RWPE2 (cell line): ENCODE measurements around the gene DNMBP.

ENCODE experiments used
- ATAC-seq: fragments of 200-7000 bp; cut with Tn5 transposase; 3 replicates; pipeline ENCODE4 v1.9.1; 2021; ENCODE audit warnings: low read depth
- DNase-seq: peaks from one replicate; pipeline ENCODE4 v3.0.0-alpha.2; 2020; ENCODE audit warnings: low spot score
- H3K27ac ChIP-seq: fragments of 450-650 bp; 2 replicates; pipeline ENCODE4 v1.5.1; 2017; ENCODE audit warnings: mild to moderate bottlenecking; ENCODE audit not compliant: poor library complexity, severe bottlenecking
- H3K27me3 ChIP-seq: fragments of 250-450 bp; sonication (Bioruptor Pico); 2 replicates; pipeline ENCODE4 v1.5.1; 2021; ENCODE audit warnings: mild to moderate bottlenecking, moderate library complexity; ENCODE audit not compliant: insufficient read depth, poor library complexity, severe bottlenecking
- H3K36me3 ChIP-seq: fragments of 250-450 bp; sonication (Bioruptor Pico); 2 replicates; pipeline ENCODE4 v1.5.1; 2020; ENCODE audit warnings: low read depth, mild to moderate bottlenecking, moderate library complexity
- H3K4me1 ChIP-seq: fragments of 250-450 bp; sonication (Bioruptor Pico); 2 replicates; pipeline ENCODE4 v1.5.1; 2021; ENCODE audit warnings: mild to moderate bottlenecking, moderate library complexity; ENCODE audit not compliant: insufficient read depth, poor library complexity, severe bottlenecking
- H3K4me3 ChIP-seq: fragments of 250-450 bp; sonication (Bioruptor Pico); 2 replicates; pipeline ENCODE4 v1.5.1; 2021; ENCODE audit warnings: mild to moderate bottlenecking, moderate library complexity; ENCODE audit not compliant: severe bottlenecking
- H3K9me3 ChIP-seq: fragments of 250-450 bp; sonication (Bioruptor Pico); 2 replicates; pipeline ENCODE4 v1.5.1; 2021; ENCODE audit warnings: mild to moderate bottlenecking, moderate library complexity; ENCODE audit not compliant: severe bottlenecking
- TF ChIP-seq, protein P1 (sequence below): fragments of 450-650 bp; IDR thresholded peaks from one replicate; pipeline ENCODE4 v1.5.1; 2017; ENCODE audit warnings: mild to moderate bottlenecking, moderate library complexity; ENCODE audit not compliant: poor library complexity, severe bottlenecking

DNMBP gene

DNA sequence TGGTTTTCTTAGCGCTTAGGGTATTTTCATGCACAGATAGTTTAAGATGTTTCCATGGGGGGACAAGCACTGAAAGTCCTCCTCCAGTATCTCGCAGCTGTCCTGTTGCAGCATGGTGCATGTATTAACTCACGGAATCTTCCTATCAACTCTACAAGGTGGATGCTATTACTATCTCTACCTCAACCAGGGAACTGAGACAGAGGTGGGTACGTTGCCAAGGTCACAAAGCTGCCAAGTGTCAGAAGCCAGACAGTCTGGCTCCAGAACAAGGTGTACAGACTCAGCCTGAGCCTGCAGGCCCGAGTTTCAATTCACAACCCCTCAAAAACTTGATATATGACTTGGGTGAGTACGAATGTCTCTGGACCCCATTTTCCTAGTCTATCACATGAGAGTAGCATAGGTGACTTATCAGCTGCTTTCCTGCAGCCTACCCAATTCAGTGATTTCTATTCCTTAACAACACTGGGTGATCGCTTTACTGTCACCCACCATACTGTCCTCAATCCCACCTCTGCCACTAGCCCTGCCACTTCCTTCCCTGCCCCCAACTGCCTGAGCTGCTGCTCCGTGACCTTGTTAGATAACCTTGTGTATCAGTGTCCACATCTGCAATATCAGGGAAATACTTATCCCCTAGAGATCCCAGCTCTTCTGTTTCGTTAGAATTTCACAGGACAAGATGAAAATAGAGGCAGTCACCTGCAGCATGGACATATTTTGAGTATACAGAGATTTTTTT lies 135.2 kb downstream of the DNMBP start:
- DNase-seq, result no peak
- H3K9me3 ChIP-seq, result no peaks in the 10 kb centered on the region
- TF ChIP-seq, protein P1, sequence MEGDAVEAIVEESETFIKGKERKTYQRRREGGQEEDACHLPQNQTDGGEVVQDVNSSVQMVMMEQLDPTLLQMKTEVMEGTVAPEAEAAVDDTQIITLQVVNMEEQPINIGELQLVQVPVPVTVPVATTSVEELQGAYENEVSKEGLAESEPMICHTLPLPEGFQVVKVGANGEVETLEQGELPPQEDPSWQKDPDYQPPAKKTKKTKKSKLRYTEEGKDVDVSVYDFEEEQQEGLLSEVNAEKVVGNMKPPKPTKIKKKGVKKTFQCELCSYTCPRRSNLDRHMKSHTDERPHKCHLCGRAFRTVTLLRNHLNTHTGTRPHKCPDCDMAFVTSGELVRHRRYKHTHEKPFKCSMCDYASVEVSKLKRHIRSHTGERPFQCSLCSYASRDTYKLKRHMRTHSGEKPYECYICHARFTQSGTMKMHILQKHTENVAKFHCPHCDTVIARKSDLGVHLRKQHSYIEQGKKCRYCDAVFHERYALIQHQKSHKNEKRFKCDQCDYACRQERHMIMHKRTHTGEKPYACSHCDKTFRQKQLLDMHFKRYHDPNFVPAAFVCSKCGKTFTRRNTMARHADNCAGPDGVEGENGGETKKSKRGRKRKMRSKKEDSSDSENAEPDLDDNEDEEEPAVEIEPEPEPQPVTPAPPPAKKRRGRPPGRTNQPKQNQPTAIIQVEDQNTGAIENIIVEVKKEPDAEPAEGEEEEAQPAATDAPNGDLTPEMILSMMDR, result no peak
- no peak overlapping the region for H3K4me3 ChIP-seq
- H3K4me1 ChIP-seq, result no peaks in the 10 kb centered on the region
- H3K36me3 ChIP-seq, result peaks cover 38% of the 10 kb centered on the region
- H3K27ac ChIP-seq, result no peak overlapping the region
- no peaks in the 10 kb centered on the region for H3K27me3 ChIP-seq
- no peak for ATAC-seq

DNA sequence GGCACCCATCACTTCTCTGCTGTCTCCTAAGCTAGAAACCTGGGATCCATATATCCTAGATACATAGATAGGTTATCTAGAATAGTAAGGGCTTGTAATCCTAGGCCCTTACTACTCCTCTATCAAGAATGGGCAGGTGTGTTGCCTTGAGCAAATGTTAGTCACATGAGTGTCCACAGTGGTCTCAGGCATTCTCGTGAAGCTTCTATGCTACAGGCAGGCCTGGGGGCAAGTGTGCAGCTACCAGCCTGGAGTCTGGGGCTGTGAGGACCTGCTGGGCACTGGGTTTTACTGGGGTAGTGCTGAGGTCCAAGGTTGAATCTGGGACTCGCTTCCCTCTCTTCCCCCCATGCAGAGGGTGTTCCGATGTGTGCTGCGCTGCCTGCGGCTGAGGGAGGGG lies 135.9 kb downstream of the DNMBP start:
- ATAC-seq (0 out of 3 replicates have a peak, but pooled peaks have one; percentile 11), DNase-seq (no peak)
- Histone ChIP-seq H3K4me1 (no peaks in the 10 kb centered on the region), H3K27me3 (no peaks in the 10 kb centered on the region), H3K27ac (no peak overlapping the region), H3K36me3 (peaks cover 33% of the 10 kb centered on the region), H3K9me3 (no peaks in the 10 kb centered on the region), H3K4me3 (no peak overlapping the region)
- TF ChIP-seq, protein P1, result no peak

DNA sequence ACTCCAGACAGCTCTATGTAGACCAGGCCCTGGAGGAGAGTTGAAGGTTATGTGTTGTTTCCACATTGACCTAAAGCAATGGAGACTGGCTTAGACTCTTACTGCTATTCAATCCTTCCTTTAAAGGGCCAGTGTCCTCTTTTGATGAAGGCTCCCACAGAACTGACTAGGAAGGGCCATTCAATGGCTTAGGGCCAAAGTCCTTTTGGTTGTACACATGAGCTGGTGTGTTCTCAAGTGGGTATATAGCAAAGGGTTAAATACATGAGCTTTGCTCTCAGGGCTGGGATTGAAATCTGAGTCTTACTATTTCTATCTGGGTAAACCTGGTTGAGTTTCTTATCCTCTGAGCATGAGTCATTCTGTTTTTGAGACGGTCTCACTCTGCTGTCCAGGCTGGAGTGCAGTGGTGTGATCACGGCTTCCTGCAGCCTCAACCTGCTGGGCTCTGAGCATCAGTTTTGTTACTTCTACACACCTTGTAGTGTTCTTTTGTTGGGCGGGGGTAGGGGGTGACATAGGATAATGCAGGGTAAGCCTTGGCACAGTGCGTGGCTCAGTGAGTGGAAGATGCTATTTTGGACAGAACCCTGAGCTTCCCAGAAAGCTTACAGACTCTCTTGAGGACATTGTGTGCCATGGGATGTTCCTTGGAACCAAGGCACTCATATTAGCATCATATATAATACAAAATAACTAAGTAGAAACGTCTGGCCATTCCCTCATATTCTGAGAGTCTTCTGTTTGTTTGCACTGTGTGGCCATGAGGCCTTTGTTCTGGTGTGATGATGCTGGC lies 137.2 kb downstream of the DNMBP start:
- DNase-seq (no peak), ATAC-seq (peak; percentile 39; the same call in 2 of the 3 replicates)
- Histone ChIP-seq H3K4me1 (no peaks in the 10 kb centered on the region), H3K36me3 (peaks cover 21% of the 10 kb centered on the region), H3K27ac (no peak overlapping the region), H3K4me3 (no peak overlapping the region), H3K9me3 (no peaks in the 10 kb centered on the region), H3K27me3 (no peaks in the 10 kb centered on the region)
- TF ChIP-seq, protein P1, result no peak

DNA sequence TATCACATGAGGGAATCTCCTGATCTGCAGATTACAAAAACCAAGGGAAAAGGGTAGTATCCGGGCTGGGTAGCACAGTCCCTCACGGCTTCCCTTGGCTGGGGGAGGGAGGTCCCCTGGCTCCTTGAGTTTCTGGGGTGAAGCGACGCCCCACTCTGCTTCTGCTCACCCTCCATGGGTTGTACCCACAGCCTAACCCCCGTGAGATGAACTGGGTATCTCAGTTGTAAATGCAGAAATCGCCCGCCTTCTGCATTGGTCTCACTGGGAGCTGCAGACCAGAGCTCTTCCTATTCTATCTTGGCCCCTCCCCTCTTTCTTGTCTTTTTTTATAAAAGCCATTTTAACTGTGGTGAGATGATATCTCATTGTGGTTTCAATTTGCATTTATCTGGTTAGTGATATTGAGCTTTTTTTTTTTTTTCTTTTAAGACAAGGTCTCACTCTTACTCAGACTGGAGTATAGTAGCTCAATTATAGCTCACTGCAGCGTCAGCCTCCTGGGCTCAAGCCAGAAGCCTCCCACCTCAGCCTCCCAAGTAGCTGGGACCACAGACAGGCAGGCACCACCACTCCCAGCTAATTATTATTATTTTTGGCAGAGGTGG lies 139.5 kb downstream of the DNMBP start:
- Histone ChIP-seq H3K4me1 (no peaks in the 10 kb centered on the region), H3K27me3 (no peaks in the 10 kb centered on the region), H3K27ac (no peak overlapping the region), H3K4me3 (no peak overlapping the region), H3K9me3 (no peaks in the 10 kb centered on the region), H3K36me3 (0 out of 2 replicates have a peak, but pooled peaks cover under 1% of the 10 kb centered on the region)
- no peak for DNase-seq
- TF ChIP-seq, protein P1, result no peak
- no peak for ATAC-seq
